NCI-H146 treated with DMSO at 0.1 percent for 48 hours (cell line): ENCODE measurements around the gene GIMAP8.

Experiments
- DNase-seq: peaks from one replicate; lab custom pipeline; 2025; ENCODE audit not compliant: unreplicated experiment; lab: John Stamatoyannopoulos, UW

GIMAP8 gene

DNA sequence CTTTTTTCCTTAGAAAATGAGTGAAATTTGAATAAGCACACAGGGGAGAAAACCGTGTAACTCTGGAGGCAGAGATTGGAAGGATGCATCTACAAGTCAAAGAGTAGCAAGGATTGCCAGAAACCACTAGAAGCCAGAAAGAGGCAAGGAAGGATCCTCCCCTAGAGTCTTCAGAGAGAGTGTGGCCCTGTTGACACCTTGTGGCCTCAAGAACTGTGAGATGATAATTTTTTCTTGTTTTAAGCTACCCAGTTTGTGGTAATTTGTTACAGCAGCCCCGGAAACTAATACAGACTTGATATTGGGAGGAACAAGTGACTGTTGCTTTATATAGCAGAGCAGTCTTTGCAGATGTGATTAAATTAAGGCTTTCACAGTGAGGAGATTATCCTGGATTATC lies 60.6 kb downstream of the GIMAP8 start:
- DNase-seq = no peak

GRCh38 chr7:150513758-150514157 lies 63.3 kb downstream of the GIMAP8 start:
- DNase-seq = no peak

DNA sequence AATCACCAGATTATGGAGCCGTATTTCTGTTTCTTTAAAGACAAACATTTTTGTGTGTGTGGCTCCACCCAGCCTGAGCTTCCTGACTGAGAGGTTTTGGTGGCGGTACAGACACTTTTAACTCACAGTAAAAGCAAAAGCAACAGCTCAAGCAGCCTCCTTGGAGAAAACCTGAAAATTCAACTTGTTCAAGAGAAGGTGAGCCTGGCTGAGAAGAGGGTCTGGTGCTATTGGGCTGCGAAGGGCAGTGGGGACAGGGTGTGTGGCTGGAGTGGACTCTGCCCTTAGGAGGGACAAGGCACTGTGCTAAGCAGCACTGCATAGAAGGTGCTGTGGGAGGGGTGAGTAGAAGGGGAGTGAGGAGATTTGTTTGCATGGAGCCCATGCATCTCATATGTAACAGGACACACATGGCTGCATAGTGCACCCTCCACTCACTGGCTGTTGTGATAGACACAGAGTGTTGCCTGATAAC lies 64.4 kb downstream of the GIMAP8 start, which contains the start of gene GIMAP7:
Gene GIMAP7 (plus strand): TSS at position 125 of the 475 bp plus-strand sequence. CDS start 5,103 bp downstream, outside the sequence.
- no peak for DNase-seq

DNA sequence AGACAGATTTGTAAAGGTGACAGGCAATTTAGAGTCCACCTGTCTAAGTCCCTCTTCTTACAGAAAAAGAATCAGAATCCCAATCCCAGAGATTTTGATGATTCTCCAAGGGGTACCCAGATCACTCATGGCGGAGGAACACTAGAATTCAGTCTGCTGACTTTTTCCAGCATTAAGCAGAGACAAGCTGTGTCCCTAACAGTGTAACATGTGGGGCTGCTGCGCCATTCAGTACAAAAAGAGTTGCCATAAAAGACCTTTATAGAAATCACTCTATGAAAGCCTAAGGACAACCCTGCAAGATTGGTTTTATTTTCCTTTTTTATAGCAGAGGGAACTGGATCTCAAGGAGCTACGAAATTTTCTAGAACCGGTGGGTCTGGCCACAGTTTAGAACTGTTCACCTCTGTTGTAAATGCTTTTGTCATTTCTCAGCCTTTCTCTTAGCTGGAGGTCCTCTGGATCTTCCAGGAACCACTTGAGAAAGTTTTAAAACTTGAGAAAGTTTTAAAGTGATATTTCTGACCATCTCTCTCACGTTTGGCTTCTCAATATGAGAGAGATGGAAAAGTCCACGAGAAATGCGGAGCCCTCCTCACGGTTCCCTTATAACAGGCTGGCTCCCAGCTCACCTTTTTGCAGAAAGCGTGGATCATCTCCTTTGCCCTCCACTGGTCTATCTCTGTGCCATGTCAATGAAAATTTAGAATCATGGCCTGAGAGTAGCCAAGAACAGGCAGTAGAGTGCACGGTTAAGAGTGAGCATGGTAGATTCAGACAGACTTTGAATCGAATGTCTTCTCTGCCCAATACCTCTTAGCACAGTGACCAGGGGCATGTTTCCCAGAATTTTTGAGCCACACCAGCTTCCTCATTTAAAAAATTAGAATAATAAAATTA lies 65.1 kb downstream of the GIMAP8 start:
- no peak for DNase-seq

- DNase-seq = no peak
These were observed 66.7 kb downstream of the GIMAP8 start for GRCh38 chr7:150516956-150517745.

DNA sequence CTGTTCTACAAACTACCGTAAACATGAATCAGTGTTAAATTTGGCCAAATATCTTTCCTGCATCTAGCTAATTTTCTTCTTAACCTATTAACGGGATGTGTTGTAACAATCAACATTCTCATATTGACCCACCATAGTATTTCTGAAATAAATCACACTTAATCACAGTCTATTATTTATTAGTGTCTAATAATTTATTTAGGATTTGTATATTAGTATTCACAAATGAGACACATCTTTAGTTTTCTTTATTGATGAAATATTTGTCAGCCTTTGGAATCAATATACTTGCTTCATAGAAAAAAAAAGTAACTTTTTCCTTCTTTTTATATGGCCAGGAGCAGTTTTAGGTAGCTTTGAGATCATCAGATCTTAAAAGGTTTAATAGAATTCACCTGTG lies 68.9 kb downstream of the GIMAP8 start:
- DNase-seq = no peak

DNA sequence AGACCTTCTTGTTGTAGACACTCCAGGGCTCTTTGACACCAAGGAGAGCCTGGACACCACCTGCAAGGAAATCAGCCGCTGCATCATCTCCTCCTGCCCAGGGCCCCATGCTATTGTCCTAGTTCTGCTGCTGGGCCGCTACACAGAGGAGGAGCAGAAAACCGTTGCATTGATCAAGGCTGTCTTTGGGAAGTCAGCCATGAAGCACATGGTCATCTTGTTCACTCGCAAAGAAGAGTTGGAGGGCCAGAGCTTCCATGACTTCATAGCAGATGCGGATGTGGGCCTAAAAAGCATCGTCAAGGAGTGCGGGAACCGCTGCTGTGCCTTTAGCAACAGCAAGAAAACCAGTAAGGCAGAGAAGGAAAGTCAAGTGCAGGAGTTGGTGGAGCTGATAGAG lies 69.7 kb downstream of the GIMAP8 start:
- no peak for DNase-seq

DNA sequence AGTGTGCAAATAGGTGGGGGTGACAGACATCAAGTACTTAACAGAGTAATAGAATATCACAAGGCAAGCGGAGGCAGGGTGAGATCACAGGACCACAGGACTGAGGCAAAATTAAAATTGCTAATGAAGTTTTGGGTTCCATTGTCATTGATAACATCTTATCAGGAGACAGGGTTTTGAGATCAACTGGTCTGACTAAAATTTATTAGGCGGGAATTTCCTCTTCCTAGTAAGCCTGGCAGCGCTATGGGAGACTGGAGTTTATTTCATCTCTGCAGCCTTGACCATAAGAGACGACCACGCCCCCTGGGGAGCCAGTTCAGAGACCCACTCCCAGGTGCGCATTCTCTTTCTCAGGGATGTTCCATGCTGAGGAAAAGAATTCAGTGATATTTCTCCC lies 72.5 kb downstream of the GIMAP8 start:
- DNase-seq = peak; percentile 8

GRCh38 chr7:150524018-150524417 lies 73.6 kb downstream of the GIMAP8 start:
- DNase-seq = no peak
